KMS-11 (cell line): ENCODE measurements around the gene PSEN2.
A peak's percentile ranks its signal among the peaks of the same experiment; 100 is the strongest.

Experiments used
- H2AFZ ChIP-seq: fragments of 200-600 bp; sonication (generic); 2 replicates; pipeline ENCODE4 v1.6.1; 2016; ENCODE audit warnings: antibody characterized with exemption, mixed run types, low read depth
- H3K27ac ChIP-seq: fragments of 200-600 bp; sonication (generic); 2 replicates; pipeline ENCODE4 v1.6.1; 2016; ENCODE audit warnings: mild to moderate bottlenecking, mixed run types
- H3K27me3 ChIP-seq: fragments of 200-600 bp; sonication (generic); 2 replicates; pipeline ENCODE4 v1.6.1; 2017; ENCODE audit warnings: mild to moderate bottlenecking, low read depth, mixed run types, moderate library complexity; ENCODE audit not compliant: insufficient read depth
- H3K36me3 ChIP-seq: fragments of 200-600 bp; sonication (generic); 2 replicates; pipeline ENCODE4 v1.6.1; 2017; ENCODE audit warnings: mild to moderate bottlenecking, mixed run types; ENCODE audit not compliant: insufficient read depth
- H3K4me1 ChIP-seq: fragments of 200-600 bp; sonication (generic); 2 replicates; pipeline ENCODE4 v1.6.1; 2016; ENCODE audit warnings: mild to moderate bottlenecking, low read depth, mixed run types; ENCODE audit not compliant: poor library complexity, severe bottlenecking
- H3K4me2 ChIP-seq: fragments of 200-600 bp; sonication (generic); 2 replicates; pipeline ENCODE4 v1.7.0; 2016; ENCODE audit warnings: mild to moderate bottlenecking, mixed run types
- H3K4me3 ChIP-seq: fragments of 200-600 bp; sonication (generic); IDR thresholded peaks from 2 replicates; pipeline ENCODE4 v1.6.1; 2017; ENCODE audit warnings: low read depth, low read length, mixed read lengths; ENCODE audit not compliant: insufficient read depth
- H3K79me2 ChIP-seq: fragments of 200-600 bp; sonication (generic); 2 replicates; pipeline ENCODE4 v1.6.1; 2016; ENCODE audit warnings: low read depth, mixed run types; ENCODE audit not compliant: insufficient read depth
- H3K9ac ChIP-seq: fragments of 200-600 bp; sonication (generic); 2 replicates; pipeline ENCODE4 v1.6.1; 2016; ENCODE audit warnings: mild to moderate bottlenecking, mixed run types
- H4K20me1 ChIP-seq: fragments of 200-600 bp; sonication (generic); 2 replicates; pipeline ENCODE4 v1.6.1; 2016; ENCODE audit warnings: mild to moderate bottlenecking, mixed run types; ENCODE audit not compliant: insufficient read depth
- CTCF ChIP-seq: fragments of 200-600 bp; sonication (generic); conservative IDR thresholded peaks from 2 replicates; pipeline ENCODE4 v1.6.1; 2017; ENCODE audit warnings: low read depth, mild to moderate bottlenecking, antibody characterized with exemption, low read length, moderate library complexity, mixed read lengths

The PSEN2 gene

GRCh38 chr1:226868726-226869125, 1.7 kb upstream of the PSEN2 start:
- Histone ChIP-seq H3K4me2 (no peak overlapping the region), H3K79me2 (no peaks in the 10 kb centered on the region), H3K27me3 (no peaks in the 10 kb centered on the region), H3K27ac (no peak overlapping the region), H3K36me3 (no peaks in the 10 kb centered on the region), H3K4me3 (no peak overlapping the region), H3K4me1 (peaks cover 18% of the 10 kb centered on the region), H2AFZ (no peak overlapping the region), H4K20me1 (no peaks in the 10 kb centered on the region), H3K9ac (no peak overlapping the region)
- no peak for TF ChIP-seq CTCF

GRCh38 chr1:226870026-226870400, 403 bp upstream of the PSEN2 start:
- Histone ChIP-seq H3K4me3 (no peak overlapping the region), H3K9ac (peak overlapping the region; percentile 67; the same call in 1 of the 2 replicates), H2AFZ (peak overlapping the region; percentile 97), H3K36me3 (no peaks in the 10 kb centered on the region), H4K20me1 (no peaks in the 10 kb centered on the region), H3K27ac (no peak overlapping the region), H3K4me2 (peak overlapping the region; percentile 93), H3K4me1 (peaks cover 18% of the 10 kb centered on the region), H3K79me2 (no peaks in the 10 kb centered on the region), H3K27me3 (no peaks in the 10 kb centered on the region)
- TF ChIP-seq CTCF, result no peak

- no peak overlapping the region; the same call in 1 of the 2 replicates for H3K9ac ChIP-seq
- no peak for TF ChIP-seq CTCF
- no peak overlapping the region for H3K27ac ChIP-seq
- H3K4me1 ChIP-seq, result peaks cover 18% of the 10 kb centered on the region
- H3K4me2 ChIP-seq, result peak overlapping the region; percentile 98
- no peaks in the 10 kb centered on the region for H3K27me3 ChIP-seq
- no peaks in the 10 kb centered on the region for H3K36me3 ChIP-seq
- no peaks in the 10 kb centered on the region for H3K79me2 ChIP-seq
- H2AFZ ChIP-seq, result no peak overlapping the region
- H3K4me3 ChIP-seq, result no peak overlapping the region
- no peaks in the 10 kb centered on the region for H4K20me1 ChIP-seq
These were observed 1.4 kb downstream of the PSEN2 start for GRCh38 chr1:226871636-226872327.

- no peaks in the 10 kb centered on the region for H4K20me1 ChIP-seq
- peaks cover 18% of the 10 kb centered on the region for H3K4me1 ChIP-seq
- no peaks in the 10 kb centered on the region for H3K36me3 ChIP-seq
- no peak overlapping the region for H3K9ac ChIP-seq
- TF ChIP-seq CTCF, result no peak
- H3K4me2 ChIP-seq, result peak overlapping the region; percentile 98; the same call in 1 of the 2 replicates
- H3K27ac ChIP-seq, result no peak overlapping the region
- H3K79me2 ChIP-seq, result no peaks in the 10 kb centered on the region
- no peak overlapping the region for H2AFZ ChIP-seq
- H3K4me3 ChIP-seq, result no peak overlapping the region
- H3K27me3 ChIP-seq, result no peaks in the 10 kb centered on the region
These were observed 2.0 kb downstream of the PSEN2 start for GRCh38 chr1:226872437-226872836.
